CD14-positive monocyte (primary cell): Measurements from ENCODE around the gene ITPR1. TPM values are rescaled to one million over a fixed set of nuclear protein-coding genes. Genes with fewer than 3 reads are reported as not detected.

Source experiments
- DNase-seq, 3 donors: peaks; one replicate each; pipeline ENCODE4 v3.0.0-alpha.2; 2011 to 2022
- H2AFZ ChIP-seq: 2 replicates; pipeline ENCODE4 v1.6.0; 2012; ENCODE audit warnings: mild to moderate bottlenecking, low read depth, low read length, inconsistent platforms; ENCODE audit not compliant: insufficient read depth, poor library complexity, severe bottlenecking
- H3K27ac ChIP-seq, 2 donors: 1 replicate in 1 of 2; 2 replicates in 1 of 2; pipeline ENCODE4 v1.5.1; 2012 to 2013; ENCODE audit warnings: low read length in 2 of 2, control low read depth in 1 of 2, inconsistent platforms in 1 of 2, low read depth in 1 of 2, mild to moderate bottlenecking in 1 of 2
- H3K27me3 ChIP-seq, 2 donors: one replicate each; pipeline versions ENCODE4 v1.6.0 to v1.6.1; 2011 to 2013; ENCODE audit warnings: low read length in 2 of 2; ENCODE audit not compliant: control insufficient read depth in 2 of 2, insufficient read depth in 2 of 2
- H3K36me3 ChIP-seq, 2 donors: replicated peaks in 1 of 2; 1 replicate in 1 of 2; 2 replicates in 1 of 2; pipeline versions ENCODE4 v1.5.1 to v1.6.1; 2012 to 2013; ENCODE audit warnings: low read length in 2 of 2, control low read depth in 1 of 2, inconsistent platforms in 1 of 2, mild to moderate bottlenecking in 1 of 2; ENCODE audit not compliant: insufficient read depth in 2 of 2, control insufficient read depth in 1 of 2
- H3K4me1 ChIP-seq, 2 donors: 1 replicate in 1 of 2; 2 replicates in 1 of 2; pipeline versions ENCODE4 v1.5.1 to v1.6.1; 2012 to 2013; ENCODE audit warnings: low read length in 2 of 2, control low read depth in 1 of 2, inconsistent platforms in 1 of 2, mild to moderate bottlenecking in 1 of 2, moderate library complexity in 1 of 2; ENCODE audit not compliant: insufficient read depth in 2 of 2, control insufficient read depth in 1 of 2
- H3K4me2 ChIP-seq: replicated peaks from 2 replicates; pipeline ENCODE3; 2012; ENCODE audit warnings: low read length, moderate library complexity, mild to moderate bottlenecking; ENCODE audit not compliant: poor library complexity, severe bottlenecking; ENCODE audit errors: extremely low read depth
- H3K4me3 ChIP-seq, 3 experiments: fragments of 200-600 bp in 1 of 3; sonication (generic) in 1 of 3; replicated peaks in 1 of 3; 1 replicate in 2 of 3; 2 replicates in 1 of 3; pipeline ENCODE4 v1.5.1; 2011 to 2013; ENCODE audit warnings: low read length in 3 of 3, mild to moderate bottlenecking in 3 of 3, control low read depth in 2 of 3, low read depth in 2 of 3, inconsistent platforms in 1 of 3, moderate library complexity in 1 of 3
- H3K79me2 ChIP-seq: 2 replicates; pipeline ENCODE4 v1.6.0; 2012; ENCODE audit warnings: mild to moderate bottlenecking, control low read depth, inconsistent platforms, low read length, moderate library complexity; ENCODE audit not compliant: insufficient read depth
- H3K9ac ChIP-seq: 2 replicates; pipeline ENCODE4 v1.6.0; 2017; ENCODE audit warnings: low read length, mild to moderate bottlenecking; ENCODE audit not compliant: insufficient read depth, poor library complexity, severe bottlenecking
- H3K9me3 ChIP-seq, 2 donors: replicated peaks in 1 of 2; 1 replicate in 1 of 2; 2 replicates in 1 of 2; pipeline versions ENCODE4 v1.5.1 to v1.6.1; 2012 to 2013; ENCODE audit warnings: low read length in 2 of 2, control low read depth in 1 of 2; ENCODE audit not compliant: control insufficient read depth in 1 of 2, insufficient read depth in 1 of 2
- H4K20me1 ChIP-seq: 2 replicates; pipeline ENCODE4 v1.6.0; 2012; ENCODE audit warnings: mild to moderate bottlenecking, low read length, control low read depth, moderate library complexity; ENCODE audit not compliant: insufficient read depth
- H3K27ac Mint-ChIP-seq, 7 donors: one replicate each; pipeline ENCODE4 v1.8.0; 2020; ENCODE audit warnings: mild to moderate bottlenecking in 7 of 7, mixed read lengths in 7 of 7, moderate library complexity in 6 of 7, inconsistent platforms in 2 of 7
- H3K27me3 Mint-ChIP-seq, 3 donors: one replicate each; pipeline ENCODE4 v1.8.0; 2021 to 2022; ENCODE audit warnings: low read depth in 3 of 3, mild to moderate bottlenecking in 3 of 3, mixed read lengths in 3 of 3, moderate library complexity in 3 of 3, inconsistent platforms in 1 of 3
- H3K36me3 Mint-ChIP-seq, 2 donors: one replicate each; pipeline ENCODE4 v1.8.0; 2020; ENCODE audit warnings: mixed read lengths in 2 of 2, inconsistent platforms in 1 of 2, mild to moderate bottlenecking in 1 of 2
- H3K4me1 Mint-ChIP-seq: one replicate; pipeline ENCODE4 v1.8.0; 2020; ENCODE audit warnings: mild to moderate bottlenecking, mixed read lengths
- H3K4me3 Mint-ChIP-seq, 2 donors: one replicate each; pipeline ENCODE4 v1.8.0; 2020; ENCODE audit warnings: mild to moderate bottlenecking in 2 of 2, mixed read lengths in 2 of 2, moderate library complexity in 1 of 2
- H3K9me3 Mint-ChIP-seq, 7 donors: one replicate each; pipeline ENCODE4 v1.8.0; 2020 to 2022; ENCODE audit warnings: mixed read lengths in 7 of 7, mild to moderate bottlenecking in 6 of 7, moderate library complexity in 6 of 7, inconsistent platforms in 2 of 7
- CTCF ChIP-seq: fragments of 200-600 bp; IDR thresholded peaks from one replicate; pipeline ENCODE4 v1.8.0; 2022; ENCODE audit warnings: antibody characterized with exemption, mild to moderate bottlenecking
- WGBS: methylation state at CpG from one replicate; pipeline ENCODE4 v1.1.5; 2013; ENCODE audit warnings: missing lambda C conversion rate; ENCODE audit not compliant: insufficient coverage; 5-methylcytosine and 5-hydroxymethylcytosine counted together
- intact Hi-C, 2 donors: fragments of 100-400 bp; cut with micrococcal nuclease; formaldehyde crosslinking; loops; one replicate each; pipeline versions ENCODE4 v1.15.0 to v1.15.1; 2023
- polyA plus RNA-seq, 3 donors: library from polyadenylated mRNA; depleted of rRNA in 1 of 3; unstranded in 2 of 3; stranded (reverse) in 1 of 3; fragments of 300-500 nt in 2 of 3; fragments of >200 nt in 1 of 3; fragmentation: Illumina TruSeq in 2 of 3; gene quantifications; 1 replicate in 2 of 3; 2 replicates in 1 of 3; pipeline ENCODE4 v1.2.3, GENCODE V29; 2012 to 2021

The ITPR1 gene
- polyA plus RNA-seq, 3 donors: 3.2 to 21.1 (median 7.1) TPM

GRCh38 chr3:4750306-4750968 lies 257.3 kb downstream of the ITPR1 start:
- H3K27me3 ChIP-seq: no peaks in the 10 kb centered on the region
- Mint-ChIP-seq H3K27me3 (peaks cover 0 to 3% (median 3%) of the 10 kb centered on the region in 3 donors), H3K4me3 (no peak overlapping the region), H3K4me1 (peaks cover 75% of the 10 kb centered on the region), H3K36me3 (peaks cover 27 to 36% of the 10 kb centered on the region in 2 donors), H3K9me3 (no peaks in the 10 kb centered on the region), H3K27ac (peak overlapping the region; percentile 82 to 99 (median 95))
- no peaks in the 10 kb centered on the region for H4K20me1 ChIP-seq
- no peaks in the 10 kb centered on the region for H3K9me3 ChIP-seq
- H3K4me3 ChIP-seq: peak overlapping the region in 1 of 3 experiments; percentile 67
- H3K36me3 ChIP-seq: peaks cover 0 to 17% of the 10 kb centered on the region in 2 donors
- H3K9ac ChIP-seq: no peak overlapping the region
- H3K79me2 ChIP-seq: peaks cover 19% of the 10 kb centered on the region
- H2AFZ ChIP-seq: no peak overlapping the region
- peak overlapping the region; percentile 74 for H3K4me2 ChIP-seq
- intact Hi-C loops: loop anchor here in 1 of 2 donors (10.0 kb wide), 1 partner anchor 224 kb away; the partner anchor contains the start of gene BHLHE40
- H3K4me1 ChIP-seq: peaks cover 68 to 75% of the 10 kb centered on the region in 2 donors
- DNase-seq: no peak
- WGBS: no CpG with 5 or more reads among the region's 7 CpGs
- peak overlapping the region in 1 of 2 donors; percentile 95 for H3K27ac ChIP-seq
- no peak for TF ChIP-seq CTCF

- intact Hi-C loops: loop anchor here in 1 of 2 donors (10.0 kb wide), 1 partner anchor 224 kb away; the partner anchor contains the start of gene BHLHE40
- peak overlapping the region; percentile 78 to 95 for H3K27ac ChIP-seq
- Mint-ChIP-seq H3K27me3 (peaks cover 0 to 3% (median 3%) of the 10 kb centered on the region in 3 donors), H3K27ac (peak overlapping the region; percentile 92 to 99 (median 96)), H3K4me1 (peaks cover 81% of the 10 kb centered on the region), H3K9me3 (no peaks in the 10 kb centered on the region), H3K36me3 (peaks cover 27 to 36% of the 10 kb centered on the region in 2 donors), H3K4me3 (peak overlapping the region; percentile 66 to 77)
- peak overlapping the region; percentile 62 for H3K9ac ChIP-seq
- H3K36me3 ChIP-seq: peaks cover 0 to 11% of the 10 kb centered on the region in 2 donors
- H4K20me1 ChIP-seq: no peaks in the 10 kb centered on the region
- H3K9me3 ChIP-seq: no peaks in the 10 kb centered on the region
- H3K27me3 ChIP-seq: no peaks in the 10 kb centered on the region
- H3K4me2 ChIP-seq: peak overlapping the region; percentile 74
- no peak for TF ChIP-seq CTCF
- peak overlapping the region in 1 of 3 experiments; percentile 67 for H3K4me3 ChIP-seq
- WGBS: 33% methylated on average over 2 of the region's 7 CpGs
- H3K4me1 ChIP-seq: peaks cover 70 to 75% of the 10 kb centered on the region in 2 donors
- no peak overlapping the region for H2AFZ ChIP-seq
- DNase-seq: no peak
- H3K79me2 ChIP-seq: peaks cover 19% of the 10 kb centered on the region
These were observed 257.9 kb downstream of the ITPR1 start for GRCh38 chr3:4751029-4751501.
